Loucy (cell line): ENCODE data around the gene EIF2B1.

Experiments used
- H2AFZ ChIP-seq: fragments of 200-600 bp; sonication (generic); 2 replicates; pipeline ENCODE4 v1.6.0; 2016; ENCODE audit warnings: antibody characterized with exemption, mild to moderate bottlenecking, low read length, moderate library complexity
- H3F3A ChIP-seq: fragments of 200-600 bp; 2 replicates; pipeline ENCODE4 v1.6.0; 2016; ENCODE audit warnings: antibody characterized with exemption, low read depth, mild to moderate bottlenecking
- H3K27me3 ChIP-seq: fragments of 200-600 bp; sonication (generic); 2 replicates; pipeline ENCODE4 v1.6.1; 2014; ENCODE audit warnings: low read length, mild to moderate bottlenecking; ENCODE audit not compliant: insufficient read depth, poor library complexity, severe bottlenecking
- H3K36me3 ChIP-seq: fragments of 200-600 bp; sonication (generic); 2 replicates; pipeline ENCODE4 v1.6.1; 2016; ENCODE audit warnings: low read length; ENCODE audit not compliant: insufficient read depth
- H3K4me1 ChIP-seq: fragments of 200-600 bp; sonication (generic); 2 replicates; pipeline ENCODE4 v1.5.1; 2014; ENCODE audit warnings: low read length, mild to moderate bottlenecking; ENCODE audit not compliant: insufficient read depth, poor library complexity, severe bottlenecking
- H3K4me2 ChIP-seq: fragments of 200-600 bp; sonication (generic); 2 replicates; pipeline ENCODE4 v1.6.0; 2014; ENCODE audit warnings: antibody characterized with exemption, low read length, low read depth, mild to moderate bottlenecking; ENCODE audit not compliant: poor library complexity, severe bottlenecking
- H3K4me3 ChIP-seq: fragments of 200-600 bp; sonication (generic); 2 replicates; pipeline ENCODE4 v1.5.1; 2014; ENCODE audit warnings: low read length, mild to moderate bottlenecking, mixed read lengths; ENCODE audit not compliant: poor library complexity, severe bottlenecking
- H3K79me2 ChIP-seq: fragments of 200-600 bp; sonication (generic); 2 replicates; pipeline ENCODE4 v1.6.1; 2014; ENCODE audit warnings: low read length; ENCODE audit not compliant: insufficient read depth
- H3K9ac ChIP-seq: fragments of 200-600 bp; sonication (generic); 2 replicates; pipeline ENCODE4 v1.6.0; 2014; ENCODE audit warnings: mild to moderate bottlenecking, low read depth, low read length, moderate library complexity; ENCODE audit not compliant: poor library complexity, severe bottlenecking
- H3K9me2 ChIP-seq: fragments of 200-600 bp; sonication (generic); replicated peaks from 2 replicates; pipeline ENCODE4 v1.6.1; 2016; ENCODE audit warnings: low read depth, low read length, mixed read lengths
- H3K9me3 ChIP-seq: fragments of 200-600 bp; sonication (generic); 2 replicates; pipeline ENCODE4 v1.6.1; 2014; ENCODE audit warnings: mild to moderate bottlenecking, antibody characterized with exemption, low read length, low read depth; ENCODE audit not compliant: insufficient read depth
- H4K20me1 ChIP-seq: fragments of 200-600 bp; sonication (generic); 2 replicates; pipeline ENCODE4 v1.6.0; 2014; ENCODE audit warnings: antibody characterized with exemption, low read length, mild to moderate bottlenecking; ENCODE audit not compliant: insufficient read depth, poor library complexity, severe bottlenecking
- CTCF ChIP-seq: fragments of 200-600 bp; sonication (generic); conservative IDR thresholded peaks from 2 replicates; pipeline ENCODE4 v1.5.1; 2014; ENCODE audit warnings: mild to moderate bottlenecking, antibody characterized with exemption, low read length
- EZH2phosphoT487 ChIP-seq: fragments of 200-600 bp; IDR thresholded peaks from 2 replicates; pipeline ENCODE4 v1.6.1; 2018; ENCODE audit warnings: antibody characterized with exemption, mild to moderate bottlenecking, moderate library complexity, borderline replicate concordance

EIF2B1 gene

GRCh38 chr12:123617144-123617543 lies 16.3 kb downstream of the EIF2B1 start:
- Histone ChIP-seq H3K79me2 (peaks cover 5% of the 10 kb centered on the region; the same call in 1 of the 2 replicates), H3K9me2 (no peaks in the 10 kb centered on the region), H4K20me1 (no peaks in the 10 kb centered on the region), H3K9ac (no peak overlapping the region), H3K4me1 (no peaks in the 10 kb centered on the region), H3K27me3 (no peaks in the 10 kb centered on the region), H3K4me2 (no peak overlapping the region), H3K36me3 (peaks cover 90% of the 10 kb centered on the region), H3F3A (no peaks in the 10 kb centered on the region; the same call in 1 of the 2 replicates), H3K4me3 (no peak overlapping the region), H3K9me3 (no peaks in the 10 kb centered on the region), H2AFZ (no peak overlapping the region)
- TF ChIP-seq EZH2phosphoT487 (no peak), CTCF (no peak)

GRCh38 chr12:123614531-123614930 lies 19.0 kb downstream of the EIF2B1 start:
- TF ChIP-seq CTCF (no peak), EZH2phosphoT487 (no peak)
- Histone ChIP-seq H3K36me3 (peaks cover 89% of the 10 kb centered on the region), H4K20me1 (peaks cover 3% of the 10 kb centered on the region)

GRCh38 chr12:123614110-123614509 lies 19.4 kb downstream of the EIF2B1 start:
- peaks cover 89% of the 10 kb centered on the region for H3K36me3 ChIP-seq
- TF ChIP-seq CTCF: no peak
- TF ChIP-seq EZH2phosphoT487: no peak
- H3K79me2 ChIP-seq: peaks cover 22% of the 10 kb centered on the region; the same call in 1 of the 2 replicates
- no peaks in the 10 kb centered on the region for H3K4me1 ChIP-seq
- H2AFZ ChIP-seq: no peak overlapping the region
- H3F3A ChIP-seq: no peaks in the 10 kb centered on the region; the same call in 1 of the 2 replicates
- H4K20me1 ChIP-seq: peaks cover 5% of the 10 kb centered on the region
- no peak overlapping the region for H3K4me2 ChIP-seq
- H3K4me3 ChIP-seq: no peak overlapping the region
- no peaks in the 10 kb centered on the region for H3K27me3 ChIP-seq
- H3K9ac ChIP-seq: no peak overlapping the region
- H3K9me2 ChIP-seq: no peaks in the 10 kb centered on the region
- no peaks in the 10 kb centered on the region for H3K9me3 ChIP-seq

More at GRCh38 chr12:123614531-123614930, 19.0 kb downstream of the EIF2B1 start:
- no peaks in the 10 kb centered on the region for H3K4me1 ChIP-seq
- no peaks in the 10 kb centered on the region for H3K9me2 ChIP-seq
- no peak overlapping the region for H3K4me3 ChIP-seq
- H3K9me3 ChIP-seq: no peaks in the 10 kb centered on the region
- H3F3A ChIP-seq: no peaks in the 10 kb centered on the region; the same call in 1 of the 2 replicates
- H3K9ac ChIP-seq: no peak overlapping the region
- peaks cover 18% of the 10 kb centered on the region; the same call in 1 of the 2 replicates for H3K79me2 ChIP-seq
- H3K4me2 ChIP-seq: no peak overlapping the region
- H2AFZ ChIP-seq: no peak overlapping the region
- no peaks in the 10 kb centered on the region for H3K27me3 ChIP-seq
